ENCODE data around the gene EMD. TPM values are rescaled to one million over a fixed set of nuclear protein-coding genes. Genes with fewer than 3 reads are reported as not detected.

EMD gene
- total and polyA plus RNA-seq, 10 donors = 29.8 to 83.1 (median 54.3) TPM

DNA sequence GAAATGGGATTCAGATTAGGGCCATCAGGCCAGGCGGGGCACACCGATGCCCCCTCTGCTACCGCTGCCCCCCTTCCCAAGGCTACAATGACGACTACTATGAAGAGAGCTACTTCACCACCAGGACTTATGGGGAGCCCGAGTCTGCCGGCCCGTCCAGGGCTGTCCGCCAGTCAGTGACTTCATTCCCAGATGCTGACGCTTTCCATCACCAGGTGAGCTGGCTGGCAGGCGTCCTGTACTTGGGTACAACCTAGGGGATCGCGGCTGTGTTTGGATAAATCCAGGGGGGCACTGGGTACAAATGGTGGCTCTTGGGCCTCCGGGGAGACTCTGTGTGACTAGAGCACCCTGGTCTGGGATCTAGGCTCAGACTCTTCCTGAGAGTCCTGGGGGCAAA lies 1.1 kb downstream of the EMD start:
- intact Hi-C loops (cut with DNase I; ENCODE audit: low total_unique reads) = no loop called here
- Histone ChIP-seq H3K4me1 (peaks cover 7 to 44% (median 19%) of the 10 kb centered on the region in 6 donors), H3K27ac (peak overlapping the region in 7 of 8 donors; percentile 95 to 99 (median 98)), H3K27me3 (replicated peaks in 1 of 7) (no peaks in the 10 kb centered on the region), H3K9me3 (peaks cover 0 to 4% (median 0%) of the 10 kb centered on the region in 8 donors), H3K4me3 (peak overlapping the region in 7 of 8 donors; percentile 39 to 79 (median 52)), H3K36me3 (peaks cover 0 to 22% (median 0%) of the 10 kb centered on the region in 6 donors)
- DNase-seq = peak; percentile 78
- TF ChIP-seq, protein P1, sequence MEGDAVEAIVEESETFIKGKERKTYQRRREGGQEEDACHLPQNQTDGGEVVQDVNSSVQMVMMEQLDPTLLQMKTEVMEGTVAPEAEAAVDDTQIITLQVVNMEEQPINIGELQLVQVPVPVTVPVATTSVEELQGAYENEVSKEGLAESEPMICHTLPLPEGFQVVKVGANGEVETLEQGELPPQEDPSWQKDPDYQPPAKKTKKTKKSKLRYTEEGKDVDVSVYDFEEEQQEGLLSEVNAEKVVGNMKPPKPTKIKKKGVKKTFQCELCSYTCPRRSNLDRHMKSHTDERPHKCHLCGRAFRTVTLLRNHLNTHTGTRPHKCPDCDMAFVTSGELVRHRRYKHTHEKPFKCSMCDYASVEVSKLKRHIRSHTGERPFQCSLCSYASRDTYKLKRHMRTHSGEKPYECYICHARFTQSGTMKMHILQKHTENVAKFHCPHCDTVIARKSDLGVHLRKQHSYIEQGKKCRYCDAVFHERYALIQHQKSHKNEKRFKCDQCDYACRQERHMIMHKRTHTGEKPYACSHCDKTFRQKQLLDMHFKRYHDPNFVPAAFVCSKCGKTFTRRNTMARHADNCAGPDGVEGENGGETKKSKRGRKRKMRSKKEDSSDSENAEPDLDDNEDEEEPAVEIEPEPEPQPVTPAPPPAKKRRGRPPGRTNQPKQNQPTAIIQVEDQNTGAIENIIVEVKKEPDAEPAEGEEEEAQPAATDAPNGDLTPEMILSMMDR (IDR thresholded peaks at IDR 0.05 in 8 of 11, conservative IDR thresholded peaks at IDR 0.05 in 3 of 11) = no peak
- TF ChIP-seq POLR2A (IDR thresholded peaks at IDR 0.05) (no peak), POLR2AphosphoS5 (IDR thresholded peaks at IDR 0.05) (no peak)
- 53 to 72% (median 57%) methylated on average over 6 to 13 of the region's 13 CpGs for WGBS, 5 donors

DNA sequence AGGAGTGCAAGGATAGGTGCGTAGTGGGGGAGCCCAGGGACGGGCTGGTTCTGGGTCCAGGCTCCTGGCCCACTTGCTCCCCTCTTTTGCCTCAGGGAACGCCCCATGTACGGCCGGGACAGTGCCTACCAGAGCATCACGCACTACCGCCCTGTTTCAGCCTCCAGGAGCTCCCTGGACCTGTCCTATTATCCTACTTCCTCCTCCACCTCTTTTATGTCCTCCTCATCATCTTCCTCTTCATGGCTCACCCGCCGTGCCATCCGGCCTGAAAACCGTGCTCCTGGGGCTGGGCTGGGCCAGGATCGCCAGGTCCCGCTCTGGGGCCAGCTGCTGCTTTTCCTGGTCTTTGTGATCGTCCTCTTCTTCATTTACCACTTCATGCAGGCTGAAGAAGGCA lies 1.7 kb downstream of the EMD start:
- peaks cover 7 to 43% (median 19%) of the 10 kb centered on the region in 6 donors for H3K4me1 ChIP-seq
- H3K4me3 ChIP-seq = peak overlapping the region in 2 of 8 donors; percentile 45 to 79
- H3K27ac ChIP-seq = peak overlapping the region in 4 of 8 donors; percentile 98 to 99 (median 98)
- H3K27me3 ChIP-seq (replicated peaks in 1 of 7) = no peaks in the 10 kb centered on the region
- 84 to 91% (median 87%) methylated on average over 11 to 14 of the region's 14 CpGs for WGBS, 5 donors
- peaks cover 0 to 22% (median 0%) of the 10 kb centered on the region in 6 donors for H3K36me3 ChIP-seq
- TF ChIP-seq POLR2A (IDR thresholded peaks at IDR 0.05) (no peak), POLR2AphosphoS5 (IDR thresholded peaks at IDR 0.05) (no peak)
- TF ChIP-seq, protein P1 (IDR thresholded peaks at IDR 0.05 in 8 of 11, conservative IDR thresholded peaks at IDR 0.05 in 3 of 11) = no peak
- peaks cover 0 to 4% (median 0%) of the 10 kb centered on the region in 8 donors for H3K9me3 ChIP-seq
- peak; percentile 74 for DNase-seq
- intact Hi-C loops (cut with DNase I; ENCODE audit: low total_unique reads) = no loop called here

DNA sequence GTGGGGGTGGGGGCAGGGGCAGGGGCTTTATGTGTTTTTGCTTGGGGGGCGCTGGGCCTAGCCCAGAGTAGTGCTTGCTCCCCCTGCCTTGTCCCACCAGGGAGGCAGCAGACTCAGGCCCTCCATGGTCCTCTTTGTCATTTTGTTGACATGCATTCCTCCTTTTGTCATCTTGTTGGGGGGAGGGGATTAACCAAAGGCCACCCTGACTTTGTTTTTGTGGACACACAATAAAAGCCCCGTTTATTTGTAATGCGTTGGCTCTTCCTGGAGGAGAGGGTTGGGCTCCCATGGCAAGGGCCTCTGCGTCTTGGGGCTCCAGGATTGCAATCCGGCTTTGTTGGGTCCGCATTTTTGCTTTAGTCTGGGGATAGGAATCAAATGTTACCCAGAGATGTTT lies 2.2 kb downstream of the EMD start:
- no peak for DNase-seq
- WGBS, 5 donors = 70 to 88% (median 73%) methylated on average over 6 of the region's 6 CpGs
- intact Hi-C loops (cut with DNase I; ENCODE audit: low total_unique reads) = no loop called here

DNA sequence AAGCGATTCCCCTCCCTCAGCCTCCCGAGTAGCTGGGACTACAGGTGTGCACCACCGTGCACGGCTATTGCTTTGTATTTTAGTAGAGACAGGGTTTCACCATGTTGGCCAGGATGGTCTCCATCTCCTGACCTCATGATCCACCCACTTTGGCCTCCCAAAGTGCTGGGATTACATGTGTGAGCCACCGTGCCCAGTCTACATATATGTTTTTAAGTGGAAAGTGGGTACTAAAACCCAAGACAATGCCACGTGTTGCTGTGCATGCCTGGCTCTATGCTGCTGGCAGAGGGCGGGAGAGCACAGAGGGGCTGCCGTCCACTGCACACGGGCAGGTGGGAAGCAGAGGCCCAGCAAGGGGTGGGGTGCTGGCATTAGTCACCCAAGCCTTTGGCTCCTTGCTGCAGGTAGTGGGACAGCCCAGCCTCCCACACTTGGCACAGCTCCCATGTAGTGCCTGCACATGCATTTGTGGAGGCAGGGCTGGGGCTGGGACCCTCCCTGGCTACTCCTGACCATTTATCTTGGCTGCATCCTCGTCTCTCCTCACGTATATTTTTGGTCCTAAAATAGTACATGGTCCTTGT lies 3.5 kb downstream of the EMD start:
- no peak overlapping the region for H3K4me3 ChIP-seq
- intact Hi-C loops (cut with DNase I; ENCODE audit: low total_unique reads) = no loop called here
- no peaks in the 10 kb centered on the region for H3K27me3 ChIP-seq (replicated peaks in 1 of 7)
- peaks cover 0 to 22% (median 0%) of the 10 kb centered on the region in 6 donors for H3K36me3 ChIP-seq
- peaks cover 0 to 4% (median 0%) of the 10 kb centered on the region in 8 donors for H3K9me3 ChIP-seq
- no peak overlapping the region for H3K27ac ChIP-seq
- no peak for DNase-seq
- 80 to 91% (median 84%) methylated on average over 8 to 11 of the region's 11 CpGs for WGBS, 5 donors
- H3K4me1 ChIP-seq = peaks cover 7 to 36% (median 19%) of the 10 kb centered on the region in 6 donors
- TF ChIP-seq POLR2AphosphoS5 (IDR thresholded peaks at IDR 0.05) (peak in 2 of 3 donors; percentile 30 to 55), POLR2A (IDR thresholded peaks at IDR 0.05) (no peak)
- TF ChIP-seq, protein P1 (IDR thresholded peaks at IDR 0.05 in 8 of 11, conservative IDR thresholded peaks at IDR 0.05 in 3 of 11) = no peak

More for the DNA sequence above, 2.2 kb downstream of the EMD start:
- H3K27me3 ChIP-seq (replicated peaks in 1 of 7) = no peaks in the 10 kb centered on the region
- H3K4me1 ChIP-seq = peaks cover 7 to 43% (median 19%) of the 10 kb centered on the region in 6 donors
- H3K9me3 ChIP-seq = peaks cover 0 to 4% (median 0%) of the 10 kb centered on the region in 8 donors
- no peak overlapping the region for H3K27ac ChIP-seq
- no peak overlapping the region for H3K4me3 ChIP-seq
- peaks cover 0 to 22% (median 0%) of the 10 kb centered on the region in 6 donors for H3K36me3 ChIP-seq
- TF ChIP-seq, protein P1 (IDR thresholded peaks at IDR 0.05 in 8 of 11, conservative IDR thresholded peaks at IDR 0.05 in 3 of 11) = no peak
- no peak for TF ChIP-seq POLR2A (IDR thresholded peaks at IDR 0.05)
- no peak for TF ChIP-seq POLR2AphosphoS5 (IDR thresholded peaks at IDR 0.05)
